ENCODE measurements around the gene DOHH.

- TF ChIP-seq EZH2phosphoT487 (IDR thresholded peaks at IDR 0.05; ENCODE audit: low read length) = no peak
- no peak for TF ChIP-seq CTCF (IDR thresholded peaks at IDR 0.05; ENCODE audit: low read length)
- TF ChIP-seq EZH2 (optimal IDR thresholded peaks at IDR 0.05; ENCODE audit: low read depth, low read length) = no peak
Measured at GRCh38 chr19:3499738-3500428, 591 bp downstream of the DOHH start.

Data from MM.1S (cell line).